GM19467 (cell line): ENCODE results near the gene KCNJ10.

Experiments used
- ATAC-seq: cut with Tn5 transposase; IDR thresholded peaks from one replicate; pipeline ENCODE4 v1.9.1; 2021; ENCODE audit warnings: mild to moderate bottlenecking, moderate library complexity; ENCODE audit not compliant: unreplicated experiment

KCNJ10 gene

GRCh38 chr1:160084771-160085321 lies 14.9 kb upstream of the KCNJ10 start:
- ATAC-seq: no peak

- peak; percentile 88 for ATAC-seq
These were observed 14.2 kb upstream of the KCNJ10 start for GRCh38 chr1:160083968-160084770.

- ATAC-seq: no peak
These were observed 13.0 kb upstream of the KCNJ10 start for GRCh38 chr1:160082926-160083325.

- ATAC-seq: no peak
These were observed 12.5 kb upstream of the KCNJ10 start for GRCh38 chr1:160082487-160082886.

- ATAC-seq: no peak
These were observed 11.4 kb upstream of the KCNJ10 start, which contains the start of gene KCNJ9 for GRCh38 chr1:160081261-160081936. TSS of gene KCNJ9 (plus strand) at chr1:160081538. CDS start at chr1:160084031, 2,493 bp downstream.

- no peak for ATAC-seq
These were observed 10.6 kb upstream of the KCNJ10 start for GRCh38 chr1:160080381-160081100.

GRCh38 chr1:160079448-160079847 lies 9.5 kb upstream of the KCNJ10 start:
- ATAC-seq: no peak

GRCh38 chr1:160078512-160079195 lies 8.7 kb upstream of the KCNJ10 start:
- ATAC-seq: no peak

- ATAC-seq: no peak
These were observed 7.5 kb upstream of the KCNJ10 start for GRCh38 chr1:160077486-160077885.

GRCh38 chr1:160076295-160076694 lies 6.3 kb upstream of the KCNJ10 start:
- ATAC-seq: no peak

- ATAC-seq: no peak
These were observed 5.9 kb upstream of the KCNJ10 start for GRCh38 chr1:160075836-160076235.

- no peak for ATAC-seq
These were observed 4.9 kb upstream of the KCNJ10 start for GRCh38 chr1:160074865-160075264.

GRCh38 chr1:160071289-160071688 lies 1.3 kb upstream of the KCNJ10 start:
- no peak for ATAC-seq

- ATAC-seq: peak; percentile 44
These were observed 543 bp upstream of the KCNJ10 start for GRCh38 chr1:160070243-160071163.

- ATAC-seq: no peak
These were observed 1.7 kb downstream of the KCNJ10 start for GRCh38 chr1:160068225-160068624.

- no peak for ATAC-seq
These were observed 2.9 kb downstream of the KCNJ10 start for GRCh38 chr1:160066829-160067745.

- no peak for ATAC-seq
These were observed 5.2 kb downstream of the KCNJ10 start for GRCh38 chr1:160064746-160065145.

- ATAC-seq: no peak
These were observed 5.8 kb downstream of the KCNJ10 start for GRCh38 chr1:160064164-160064563.

GRCh38 chr1:160063176-160063575 lies 6.8 kb downstream of the KCNJ10 start:
- ATAC-seq: no peak
